MCF 10A (cell line): Measurements from ENCODE around the gene ENTR1. TPM values are rescaled to one million over a fixed set of nuclear protein-coding genes. Genes with fewer than 3 reads are reported as not detected.
"Not testable (repeated sequence)": the region's sequence is repeated elsewhere in the genome, so short reads cannot be mapped to it uniquely, and the experiment has no call there.

Source experiments
- BruUV-seq: library from RNA; stranded (reverse); fragments of 400-500 nt; replicated peaks from 2 replicates; lab custom pipeline; 2021; lab: Mats Ljungman, UMichigan
- CTCF ChIA-PET: fragments of 300-600 bp; sonication (Branson Sonifier 250); formaldehyde crosslinking; extraction: SDS; loops from one replicate; lab custom pipeline; 2021; ENCODE audit warnings: antibody characterized with exemption, inconsistent platforms; lab: Yijun Ruan, JAX
- POLR2A ChIA-PET: fragments of 300-600, 350-650 bp; sonication (Branson Sonifier 250); formaldehyde crosslinking; extraction: SDS; loops from one replicate; lab custom pipeline; 2020; ENCODE audit warnings: antibody characterized with exemption, inconsistent platforms; lab: Yijun Ruan, JAX
- DNase-seq: peaks from one replicate; pipeline ENCODE4 v3.0.0-alpha.2; 2018; ENCODE audit not compliant: unreplicated experiment
- H3K27ac Mint-ChIP-seq: one replicate; pipeline ENCODE4 v1.8.0; 2022; ENCODE audit warnings: mild to moderate bottlenecking, low read depth, mixed read lengths; ENCODE audit not compliant: unreplicated experiment
- H3K27me3 Mint-ChIP-seq: one replicate; pipeline ENCODE4 v1.8.0; 2022; ENCODE audit warnings: mixed read lengths; ENCODE audit not compliant: insufficient read depth, unreplicated experiment
- H3K36me3 Mint-ChIP-seq: one replicate; pipeline ENCODE4 v1.8.0; 2022; ENCODE audit warnings: mild to moderate bottlenecking, moderate library complexity, mixed read lengths; ENCODE audit not compliant: insufficient read depth, unreplicated experiment
- H3K4me1 Mint-ChIP-seq: one replicate; pipeline ENCODE4 v1.8.0; 2022; ENCODE audit warnings: mixed read lengths; ENCODE audit not compliant: insufficient read depth, unreplicated experiment
- H3K4me3 Mint-ChIP-seq: one replicate; pipeline ENCODE4 v1.8.0; 2022; ENCODE audit warnings: mild to moderate bottlenecking, moderate library complexity, mixed read lengths; ENCODE audit not compliant: unreplicated experiment
- H3K9me3 Mint-ChIP-seq: one replicate; pipeline ENCODE4 v1.8.0; 2022; ENCODE audit warnings: mixed read lengths; ENCODE audit not compliant: unreplicated experiment
- CTCF ChIP-seq: fragments of 200-600 bp; IDR thresholded peaks from one replicate; pipeline ENCODE4 v1.8.0; 2022; ENCODE audit warnings: antibody characterized with exemption, mild to moderate bottlenecking; ENCODE audit not compliant: unreplicated experiment
- intact Hi-C: fragments of 100-400 bp; cut with micrococcal nuclease; formaldehyde crosslinking; loops from 2 replicates; pipeline ENCODE4 v1.14.1; 2022
- total RNA-seq: library from RNA; stranded (reverse); gene quantifications from 2 replicates; pipeline ENCODE4 v1.2.3, GENCODE V29; 2022

Gene ENTR1
- total RNA-seq, 1 experiment from 2014 or later = 82.2 TPM

- CTCF ChIA-PET, H3K4me1 Mint-ChIP-seq, BruUV-seq, H3K27ac Mint-ChIP-seq, H3K27me3 Mint-ChIP-seq, intact Hi-C loops, POLR2A ChIA-PET, H3K9me3 Mint-ChIP-seq, DNase-seq, H3K4me3 Mint-ChIP-seq: not testable (repeated sequence)
- H3K36me3 Mint-ChIP-seq = peaks cover 58% of the 10 kb centered on the region
Measured at GRCh38 chr9:136405904-136406303, 4.5 kb downstream of the ENTR1 start.

GRCh38 chr9:136405481-136405880, 4.9 kb downstream of the ENTR1 start:
- H3K4me1 Mint-ChIP-seq = peaks cover 7% of the 10 kb centered on the region
- no peak overlapping the region for H3K27ac Mint-ChIP-seq
- peaks cover 58% of the 10 kb centered on the region for H3K36me3 Mint-ChIP-seq
- POLR2A ChIA-PET = no interaction called here
- CTCF ChIA-PET = no interaction called here
- H3K27me3 Mint-ChIP-seq = no peaks in the 10 kb centered on the region
- H3K4me3 Mint-ChIP-seq = no peak overlapping the region
- no peak for DNase-seq
- BruUV-seq = no TSS peak
- no peaks in the 10 kb centered on the region for H3K9me3 Mint-ChIP-seq
- no peak for TF ChIP-seq CTCF
- intact Hi-C loops = no loop called here

- ChIA-PET POLR2A (no interaction called here), CTCF (no interaction called here)
- Mint-ChIP-seq H3K27me3 (no peaks in the 10 kb centered on the region), H3K9me3 (no peaks in the 10 kb centered on the region), H3K36me3 (peaks cover 58% of the 10 kb centered on the region), H3K27ac (no peak overlapping the region), H3K4me3 (no peak overlapping the region), H3K4me1 (peaks cover 7% of the 10 kb centered on the region)
- BruUV-seq = no TSS peak
- DNase-seq = no peak
- intact Hi-C loops = no loop called here
- no peak for TF ChIP-seq CTCF
Measured at GRCh38 chr9:136404801-136405136, 5.6 kb downstream of the ENTR1 start.

- BruUV-seq = no TSS peak
- DNase-seq = no peak
- no peak for TF ChIP-seq CTCF
- Mint-ChIP-seq H3K36me3 (peaks cover 58% of the 10 kb centered on the region), H3K9me3 (no peaks in the 10 kb centered on the region), H3K27ac (no peak overlapping the region), H3K27me3 (no peaks in the 10 kb centered on the region), H3K4me3 (no peak overlapping the region), H3K4me1 (peaks cover 7% of the 10 kb centered on the region)
- POLR2A ChIA-PET = no interaction called here
- intact Hi-C loops = no loop called here
- CTCF ChIA-PET = no interaction called here
Measured at GRCh38 chr9:136403915-136404800, 6.3 kb downstream of the ENTR1 start.
